GM12878 (cell line): Measurements from ENCODE around the gene IRF4. TPM values are rescaled to one million over a fixed set of nuclear protein-coding genes. Genes with fewer than 3 reads are reported as not detected.
A peak's percentile ranks its signal among the peaks of the same experiment; 100 is the strongest.

Experiments used
- ATAC-seq: fragments of 200-7000 bp; cut with Tn5 transposase; 3 replicates; pipeline ENCODE4 v1.9.1; 2020; ENCODE audit warnings: mild to moderate bottlenecking, moderate library complexity
- BruUV-seq: library from RNA; stranded (reverse); fragments of 400-500 nt; replicated peaks from 2 replicates; lab custom pipeline; 2021; lab: Mats Ljungman, UMichigan
- CTCF ChIA-PET: fragments of 300-600 bp; sonication (Branson Sonifier 250); formaldehyde crosslinking; extraction: SDS; loops from one replicate; lab custom pipeline; 2021; ENCODE audit warnings: inconsistent platforms; lab: Yijun Ruan, JAX
- POLR2A ChIA-PET: fragments of 350-600 bp; formaldehyde crosslinking; extraction: SDS; loops from one replicate; lab custom pipeline; 2021; ENCODE audit warnings: inconsistent platforms; lab: Charles Lee
- RAD21 ChIA-PET: fragments of 300-600 bp; sonication (Branson Sonifier 250); formaldehyde crosslinking; loops from one replicate; lab custom pipeline; 2023; ENCODE audit warnings: antibody characterized with exemption; ENCODE audit not compliant: unreplicated experiment; lab: Charles Lee
- SMC1A ChIA-PET: fragments of 300-600 bp; sonication (Branson Sonifier 250); formaldehyde crosslinking; loops from one replicate; lab custom pipeline; 2023; ENCODE audit not compliant: unreplicated experiment, uncharacterized antibody; lab: Charles Lee
- DNase-seq: peaks from one replicate; pipeline ENCODE4 v3.0.0-alpha.2; 2011; ENCODE audit warnings: low read depth, low spot score
- FAIRE-seq: peaks from 3 replicates; lab custom pipeline; 2011; peaks lifted over from hg19 to GRCh38; lab: Jason Lieb, UNC
- H2AFZ ChIP-seq: 2 replicates; pipeline ENCODE4 v1.6.0; 2011; ENCODE audit warnings: low read depth, low read length, control low read depth; ENCODE audit not compliant: control insufficient read depth
- H3K27ac ChIP-seq: 2 replicates; pipeline ENCODE4 v1.5.1; 2011; ENCODE audit warnings: control low read depth; ENCODE audit not compliant: control insufficient read depth, insufficient read depth
- H3K27me3 ChIP-seq, 2 experiments: replicated peaks in 1 of 2; 2 replicates each; pipeline versions ENCODE4 v1.6.0 to v1.6.1; 2011; ENCODE audit warnings: low read length in 1 of 2; ENCODE audit not compliant: control insufficient read depth in 2 of 2, insufficient read depth in 2 of 2
- H3K36me3 ChIP-seq, 2 experiments: 2 replicates each; pipeline ENCODE4 v1.5.1; 2011; ENCODE audit warnings: low read length in 1 of 2; ENCODE audit not compliant: control insufficient read depth in 2 of 2, insufficient read depth in 2 of 2
- H3K4me1 ChIP-seq: 2 replicates; pipeline ENCODE4 v1.6.1; 2011; ENCODE audit warnings: mild to moderate bottlenecking, low read length, moderate library complexity, mixed read lengths; ENCODE audit not compliant: control insufficient read depth, insufficient read depth
- H3K4me2 ChIP-seq: 2 replicates; pipeline ENCODE4 v1.6.0; 2011; ENCODE audit warnings: control low read depth; ENCODE audit not compliant: control insufficient read depth, insufficient read depth
- H3K4me3 ChIP-seq: fragments of 200-600 bp; sonication (generic); 2 replicates; pipeline ENCODE4 v1.5.1; 2016
- H3K79me2 ChIP-seq: 2 replicates; pipeline ENCODE4 v1.6.0; 2011; ENCODE audit warnings: low read length; ENCODE audit not compliant: control insufficient read depth, insufficient read depth
- H3K9ac ChIP-seq: 2 replicates; pipeline ENCODE4 v1.8.0; 2011; ENCODE audit warnings: low read length, control low read depth, mixed read lengths; ENCODE audit not compliant: control insufficient read depth, insufficient read depth
- H3K9me3 ChIP-seq: replicated peaks from 3 replicates; pipeline ENCODE4 v1.5.1; 2011; ENCODE audit warnings: mild to moderate bottlenecking, low read length; ENCODE audit not compliant: control insufficient read depth, insufficient read depth
- H4K20me1 ChIP-seq: 2 replicates; pipeline ENCODE4 v1.6.0; 2011; ENCODE audit not compliant: control insufficient read depth, insufficient read depth
- E4F1 ChIP-seq: fragments of 450-650 bp; IDR thresholded peaks from 2 replicates; pipeline ENCODE4 v1.6.1; 2018; ENCODE audit warnings: borderline replicate concordance, mild to moderate bottlenecking; ENCODE audit not compliant: partially characterized antibody
- FOXK2 ChIP-seq: fragments of 450-650 bp; IDR thresholded peaks from 2 replicates; pipeline ENCODE4 v1.6.1; 2017; ENCODE audit warnings: mild to moderate bottlenecking, moderate library complexity
- JUND ChIP-seq: IDR thresholded peaks from 2 replicates; pipeline ENCODE4 v1.6.1; 2012; ENCODE audit warnings: low read depth, mild to moderate bottlenecking, low read length, improper control_type of control experiment, moderate library complexity
- MTA3 ChIP-seq: IDR thresholded peaks from 2 replicates; pipeline ENCODE4 v1.6.1; 2012; ENCODE audit warnings: low read length, inconsistent platforms, borderline replicate concordance
- NRF1 ChIP-seq: conservative IDR thresholded peaks from 2 replicates; pipeline ENCODE4 v1.6.1; 2011; ENCODE audit warnings: mild to moderate bottlenecking, low read depth, low read length, improper control_type of control experiment
- POLR2AphosphoS2 ChIP-seq: IDR thresholded peaks from 2 replicates; pipeline ENCODE4 v1.6.1; 2011; ENCODE audit warnings: low read depth, mild to moderate bottlenecking, low read length, improper control_type of control experiment, moderate library complexity
- POLR2AphosphoS5 ChIP-seq: IDR thresholded peaks from 2 replicates; pipeline ENCODE4 v1.6.1; 2011; ENCODE audit warnings: mild to moderate bottlenecking, low read length, inconsistent platforms
- RAD21 ChIP-seq: IDR thresholded peaks from 2 replicates; pipeline ENCODE4 v1.6.1; 2011; ENCODE audit warnings: mild to moderate bottlenecking, low read depth, low read length, moderate library complexity; ENCODE audit not compliant: insufficient read depth
- SREBF1 ChIP-seq: IDR thresholded peaks from 2 replicates; pipeline ENCODE4 v1.6.1; 2012; ENCODE audit warnings: mild to moderate bottlenecking, low read length
- WGBS: methylation state at CpG from one replicate; pipeline ENCODE4 v1.1.6; 2016; ENCODE audit warnings: low lambda C conversion rate; ENCODE audit not compliant: insufficient replicate concordance, insufficient coverage; ENCODE audit errors: missing lambda C conversion rate; 5-methylcytosine and 5-hydroxymethylcytosine counted together
- in situ Hi-C: fragments of 300-500 bp; cut with MboI; formaldehyde crosslinking; loops from 9 replicates; pipeline ENCODE4 v1.14.3; 2018; ENCODE audit warnings: mixed read lengths
- intact Hi-C: fragments of 100-400 bp; cut with micrococcal nuclease; formaldehyde crosslinking; loops from one replicate; pipeline ENCODE4 v1.14.2; 2022; ENCODE audit not compliant: unreplicated experiment
- polyA plus RNA-seq, 11 experiments: library from polyadenylated mRNA; depleted of rRNA in 4 of 11; unstranded in 6 of 11; stranded (reverse) in 5 of 11; fragments of >200 nt; fragmentation: Nextera tagmentation in 4 of 11; fragmentation: Illumina TruSeq in 1 of 11; extraction: Ambion mirVana in 4 of 11; extraction: Trizol in 1 of 11; gene quantifications; 1 replicate in 1 of 11; 2 replicates in 10 of 11; pipeline versions ENCODE4 v1.2.1 to v1.2.3, GENCODE V29; 2011 to 2016; ENCODE audit warnings: inconsistent platforms in 2 of 11, missing spikeins in 2 of 11, low read depth in 1 of 11
- total RNA-seq, 4 experiments: library from RNA; depleted of rRNA in 3 of 4; stranded (reverse); fragments of >200 nt in 3 of 4; fragmentation: Illumina TruSeq in 1 of 4; extraction: Trizol in 1 of 4; gene quantifications; 2 replicates each; pipeline versions ENCODE4 v1.2.1 to v1.2.3, GENCODE V29; 2013 to 2021
- TF ChIP-seq, protein P1 (sequence below): fragments of 450-650 bp; formaldehyde crosslinking; IDR thresholded peaks from 2 replicates; pipeline ENCODE4 v1.4.0; 2022; ENCODE audit warnings: mild to moderate bottlenecking, moderate library complexity
- TF ChIP-seq, protein P2 (sequence below): fragments of 450-650 bp; IDR thresholded peaks from 2 replicates; pipeline ENCODE4 v1.6.1; 2017; ENCODE audit warnings: mild to moderate bottlenecking, moderate library complexity

IRF4 gene
- total and polyA plus RNA-seq, 10 of the 15 experiments (the other 5 are each of a cell fraction or from before 2014, with no cell fraction given) = 50.0 to 495 (median 257) TPM

DNA sequence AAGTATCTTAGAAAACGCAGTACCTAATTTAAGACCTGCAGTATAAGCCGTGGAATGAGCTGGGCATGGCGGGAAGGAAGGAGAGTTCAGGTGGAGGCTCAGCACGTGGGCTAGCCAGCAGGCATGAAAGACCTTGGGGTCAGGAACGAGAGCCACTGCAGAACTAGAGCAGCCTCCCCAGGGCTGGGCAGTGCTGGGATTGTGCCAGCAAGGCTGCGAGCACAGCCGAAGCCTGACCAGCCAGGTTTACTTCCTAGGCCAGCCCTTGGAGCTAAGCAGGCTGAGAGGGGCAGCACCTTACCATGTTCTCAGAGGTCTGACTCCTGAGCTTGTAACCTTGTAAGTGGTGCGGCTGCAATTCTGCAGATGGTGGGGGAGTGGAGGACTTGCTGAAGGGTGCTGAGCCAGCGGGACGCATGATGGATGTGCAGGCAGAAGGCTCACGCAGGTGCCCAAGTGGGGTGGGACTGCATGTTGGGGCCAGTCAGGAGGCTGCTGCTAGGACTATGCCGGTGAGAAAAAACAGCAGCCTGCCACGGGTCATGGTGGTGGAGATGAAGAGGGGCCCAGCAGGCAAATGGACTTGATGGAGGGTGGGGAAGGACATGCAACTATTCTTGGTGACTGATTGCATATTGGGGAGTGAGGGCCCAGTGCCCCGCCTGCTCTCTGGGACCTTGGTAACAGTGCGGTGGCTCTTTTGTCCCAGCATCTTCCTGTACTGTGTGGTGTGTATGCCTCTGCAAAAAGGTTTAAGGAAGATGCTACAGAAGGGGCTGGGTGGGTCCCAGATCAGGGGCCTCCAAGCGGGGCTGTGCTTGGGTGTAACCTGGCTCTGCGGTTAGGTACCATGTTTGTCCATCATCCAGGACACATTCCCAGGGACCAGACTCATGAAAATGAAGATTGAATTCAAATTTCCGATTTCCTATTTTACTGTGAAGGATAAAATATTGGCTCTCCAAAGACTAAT lies 37.6 kb upstream of the IRF4 start:
- 83% methylated on average over 18 of the region's 18 CpGs for WGBS
- TF ChIP-seq NRF1 (no peak), JUND (no peak), POLR2AphosphoS5 (peak; percentile 48; the same call in 1 of the 2 replicates), POLR2AphosphoS2 (peak; percentile 63; the same call in 1 of the 2 replicates), FOXK2 (no peak), MTA3 (no peak), SREBF1 (no peak), E4F1 (no peak), RAD21 (peak; percentile 19; the same call in 1 of the 2 replicates)
- TF ChIP-seq, protein P1, sequence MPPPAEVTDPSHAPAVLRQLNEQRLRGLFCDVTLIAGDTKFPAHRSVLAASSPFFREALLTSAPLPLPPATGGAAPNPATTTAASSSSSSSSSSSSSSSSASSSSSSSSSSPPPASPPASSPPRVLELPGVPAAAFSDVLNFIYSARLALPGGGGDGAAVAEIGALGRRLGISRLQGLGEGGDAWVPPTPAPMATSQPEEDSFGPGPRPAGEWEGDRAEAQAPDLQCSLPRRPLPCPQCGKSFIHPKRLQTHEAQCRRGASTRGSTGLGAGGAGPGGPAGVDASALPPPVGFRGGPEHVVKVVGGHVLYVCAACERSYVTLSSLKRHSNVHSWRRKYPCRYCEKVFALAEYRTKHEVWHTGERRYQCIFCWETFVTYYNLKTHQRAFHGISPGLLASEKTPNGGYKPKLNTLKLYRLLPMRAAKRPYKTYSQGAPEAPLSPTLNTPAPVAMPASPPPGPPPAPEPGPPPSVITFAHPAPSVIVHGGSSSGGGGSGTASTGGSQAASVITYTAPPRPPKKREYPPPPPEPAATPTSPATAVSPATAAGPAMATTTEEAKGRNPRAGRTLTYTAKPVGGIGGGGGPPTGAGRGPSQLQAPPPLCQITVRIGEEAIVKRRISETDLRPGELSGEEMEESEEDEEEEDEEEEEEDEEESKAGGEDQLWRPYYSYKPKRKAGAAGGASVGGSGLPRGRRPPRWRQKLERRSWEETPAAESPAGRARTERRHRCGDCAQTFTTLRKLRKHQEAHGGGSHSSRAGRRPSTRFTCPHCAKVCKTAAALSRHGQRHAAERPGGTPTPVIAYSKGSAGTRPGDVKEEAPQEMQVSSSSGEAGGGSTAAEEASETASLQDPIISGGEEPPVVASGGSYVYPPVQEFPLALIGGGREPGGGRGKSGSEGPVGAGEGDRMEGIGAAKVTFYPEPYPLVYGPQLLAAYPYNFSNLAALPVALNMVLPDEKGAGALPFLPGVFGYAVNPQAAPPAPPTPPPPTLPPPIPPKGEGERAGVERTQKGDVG (CRISPR knock-in tag) = no peak
- TF ChIP-seq, protein P2, sequence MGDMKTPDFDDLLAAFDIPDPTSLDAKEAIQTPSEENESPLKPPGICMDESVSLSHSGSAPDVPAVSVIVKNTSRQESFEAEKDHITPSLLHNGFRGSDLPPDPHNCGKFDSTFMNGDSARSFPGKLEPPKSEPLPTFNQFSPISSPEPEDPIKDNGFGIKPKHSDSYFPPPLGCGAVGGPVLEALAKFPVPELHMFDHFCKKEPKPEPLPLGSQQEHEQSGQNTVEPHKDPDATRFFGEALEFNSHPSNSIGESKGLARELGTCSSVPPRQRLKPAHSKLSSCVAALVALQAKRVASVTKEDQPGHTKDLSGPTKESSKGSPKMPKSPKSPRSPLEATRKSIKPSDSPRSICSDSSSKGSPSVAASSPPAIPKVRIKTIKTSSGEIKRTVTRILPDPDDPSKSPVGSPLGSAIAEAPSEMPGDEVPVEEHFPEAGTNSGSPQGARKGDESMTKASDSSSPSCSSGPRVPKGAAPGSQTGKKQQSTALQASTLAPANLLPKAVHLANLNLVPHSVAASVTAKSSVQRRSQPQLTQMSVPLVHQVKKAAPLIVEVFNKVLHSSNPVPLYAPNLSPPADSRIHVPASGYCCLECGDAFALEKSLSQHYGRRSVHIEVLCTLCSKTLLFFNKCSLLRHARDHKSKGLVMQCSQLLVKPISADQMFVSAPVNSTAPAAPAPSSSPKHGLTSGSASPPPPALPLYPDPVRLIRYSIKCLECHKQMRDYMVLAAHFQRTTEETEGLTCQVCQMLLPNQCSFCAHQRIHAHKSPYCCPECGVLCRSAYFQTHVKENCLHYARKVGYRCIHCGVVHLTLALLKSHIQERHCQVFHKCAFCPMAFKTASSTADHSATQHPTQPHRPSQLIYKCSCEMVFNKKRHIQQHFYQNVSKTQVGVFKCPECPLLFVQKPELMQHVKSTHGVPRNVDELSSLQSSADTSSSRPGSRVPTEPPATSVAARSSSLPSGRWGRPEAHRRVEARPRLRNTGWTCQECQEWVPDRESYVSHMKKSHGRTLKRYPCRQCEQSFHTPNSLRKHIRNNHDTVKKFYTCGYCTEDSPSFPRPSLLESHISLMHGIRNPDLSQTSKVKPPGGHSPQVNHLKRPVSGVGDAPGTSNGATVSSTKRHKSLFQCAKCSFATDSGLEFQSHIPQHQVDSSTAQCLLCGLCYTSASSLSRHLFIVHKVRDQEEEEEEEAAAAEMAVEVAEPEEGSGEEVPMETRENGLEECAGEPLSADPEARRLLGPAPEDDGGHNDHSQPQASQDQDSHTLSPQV = no peak

More for the DNA sequence above, 37.6 kb upstream of the IRF4 start:
- no peak overlapping the region for H3K4me3 ChIP-seq
- ATAC-seq (no peak), DNase-seq (no peak), FAIRE-seq (no peak)
- ChIA-PET POLR2A (interaction anchor here (0.9 to 9.1 kb wide), 4 partner anchors 14 to 36 kb away, joined by 3 to 81 read pairs (median 4); no protein-coding TSS in a partner anchor), RAD21 (interaction anchor here (0.6 to 4.9 kb wide), 4 partner anchors 9 to 31 kb away, joined by 4 to 61 read pairs (median 20); no protein-coding TSS in a partner anchor), SMC1A (interaction anchor here (0.9 to 10.4 kb wide), 6 partner anchors 9 to 166 kb away, joined by 3 to 106 read pairs (median 4); no protein-coding TSS in a partner anchor), CTCF (interaction anchor here (0.7 to 4.9 kb wide), 4 partner anchors 8 to 21 kb away, joined by 3 to 34 read pairs (median 18); no protein-coding TSS in a partner anchor)
- no peak overlapping the region for H2AFZ ChIP-seq
- H3K27me3 ChIP-seq = no peaks in the 10 kb centered on the region
- no peaks in the 10 kb centered on the region for H3K79me2 ChIP-seq
- no peak overlapping the region for H3K9ac ChIP-seq
- TSS peak; percentile 19 for BruUV-seq
- in situ Hi-C loops (no loop called here), intact Hi-C loops (no loop called here)
- H3K4me1 ChIP-seq = peaks cover 48% of the 10 kb centered on the region
- peaks cover 21 to 22% of the 10 kb centered on the region in 2 experiments for H3K36me3 ChIP-seq
- no peak overlapping the region for H3K4me2 ChIP-seq
- no peaks in the 10 kb centered on the region for H3K9me3 ChIP-seq
- no peaks in the 10 kb centered on the region for H4K20me1 ChIP-seq
- no peak overlapping the region for H3K27ac ChIP-seq
